SK-N-MC (cell line): ENCODE results near the gene PDZRN4.

Experiments
- EZH2 ChIP-seq: fragments of 200-600 bp; sonication (generic); IDR thresholded peaks from one replicate; pipeline ENCODE4 v1.6.1; 2017; ENCODE audit warnings: antibody characterized with exemption
- FOXP2 ChIP-seq: optimal IDR thresholded peaks from 2 replicates; pipeline ENCODE3; 2011; ENCODE audit warnings: mild to moderate bottlenecking, moderate library complexity; ENCODE audit not compliant: insufficient read depth; ENCODE audit errors: extremely low read length, control extremely low read depth
- POLR2AphosphoS5 ChIP-seq: IDR thresholded peaks from 2 replicates; pipeline ENCODE4 v1.6.1; 2012; ENCODE audit warnings: mild to moderate bottlenecking, low read depth, low read length, borderline replicate concordance

DNA sequence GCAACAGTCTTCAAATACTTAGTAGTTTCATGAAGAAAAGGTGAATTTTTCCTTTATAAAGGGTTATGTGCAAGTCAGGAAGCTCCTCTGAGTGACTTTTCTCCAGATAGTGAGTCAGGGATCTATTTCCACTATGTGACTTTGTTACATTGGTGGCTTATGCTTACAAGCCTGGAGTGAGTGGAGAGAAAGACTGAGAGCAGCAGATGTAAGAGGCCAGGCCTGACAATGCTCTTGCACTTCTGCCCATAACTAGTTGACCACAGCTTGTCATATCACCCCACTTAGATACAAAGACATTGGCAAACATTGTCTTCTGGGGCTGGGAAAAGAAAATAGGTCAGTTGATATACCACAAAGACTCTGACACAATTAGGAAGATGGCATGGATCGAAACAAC is 236.5 kb downstream of the PDZRN4 start:
- no peak for TF ChIP-seq POLR2AphosphoS5
- no peak for TF ChIP-seq FOXP2
- no peak for TF ChIP-seq EZH2
